GM19099 (cell line): ENCODE measurements around the gene TBC1D24.

Experiments
- POLR2A ChIP-seq: IDR thresholded peaks from 3 replicates; pipeline ENCODE4 v1.6.1; 2011; ENCODE audit warnings: low read depth; ENCODE audit not compliant: insufficient read length; ENCODE audit errors: extremely low read depth

Gene TBC1D24

DNA sequence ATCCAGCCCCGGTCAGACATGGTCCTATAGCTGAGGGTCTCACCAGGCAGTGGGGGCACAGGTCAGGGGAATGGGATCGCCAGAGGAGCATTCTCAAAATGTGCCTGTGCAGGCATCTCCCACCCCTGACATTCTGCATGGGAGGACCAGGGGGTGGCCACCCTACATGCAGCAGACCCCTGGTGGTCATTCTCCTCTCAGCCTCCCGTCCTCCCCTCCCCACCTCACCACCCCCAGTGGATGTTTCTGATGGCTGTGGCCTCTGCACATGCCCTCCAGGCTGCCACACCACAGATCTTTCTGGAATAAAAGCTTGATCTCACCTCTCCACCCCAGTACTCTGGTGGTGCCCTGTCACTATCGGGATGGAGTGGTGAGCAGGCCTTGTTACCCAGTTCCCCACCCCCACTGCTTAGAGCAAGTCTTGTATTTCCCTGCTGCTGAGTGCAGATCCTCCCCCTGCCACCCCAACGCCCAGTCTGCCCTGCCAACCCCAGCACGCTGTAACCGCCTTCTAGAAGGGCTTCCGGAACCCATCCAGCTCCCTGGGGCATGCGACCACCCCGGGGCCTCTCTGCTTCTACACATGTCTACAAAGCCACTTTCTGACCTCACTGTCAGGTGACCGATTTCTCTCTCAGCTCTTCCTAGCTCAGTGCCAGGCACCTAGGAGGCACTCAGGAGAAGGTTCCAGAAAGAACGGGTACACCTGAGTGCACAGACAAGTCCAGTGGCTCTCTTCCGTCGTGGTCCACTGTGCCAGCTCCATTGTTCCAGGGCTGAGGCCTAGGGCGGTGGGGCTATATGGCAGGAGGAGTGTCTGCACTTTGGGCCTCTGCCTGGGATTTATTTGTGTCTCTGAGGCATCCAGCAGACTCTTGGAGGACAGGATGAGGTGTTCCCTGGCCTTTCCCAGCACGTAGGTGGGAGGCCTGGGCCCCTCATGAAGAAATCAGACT lies 9.3 kb downstream of the TBC1D24 start:
- TF ChIP-seq POLR2A, result no peak

DNA sequence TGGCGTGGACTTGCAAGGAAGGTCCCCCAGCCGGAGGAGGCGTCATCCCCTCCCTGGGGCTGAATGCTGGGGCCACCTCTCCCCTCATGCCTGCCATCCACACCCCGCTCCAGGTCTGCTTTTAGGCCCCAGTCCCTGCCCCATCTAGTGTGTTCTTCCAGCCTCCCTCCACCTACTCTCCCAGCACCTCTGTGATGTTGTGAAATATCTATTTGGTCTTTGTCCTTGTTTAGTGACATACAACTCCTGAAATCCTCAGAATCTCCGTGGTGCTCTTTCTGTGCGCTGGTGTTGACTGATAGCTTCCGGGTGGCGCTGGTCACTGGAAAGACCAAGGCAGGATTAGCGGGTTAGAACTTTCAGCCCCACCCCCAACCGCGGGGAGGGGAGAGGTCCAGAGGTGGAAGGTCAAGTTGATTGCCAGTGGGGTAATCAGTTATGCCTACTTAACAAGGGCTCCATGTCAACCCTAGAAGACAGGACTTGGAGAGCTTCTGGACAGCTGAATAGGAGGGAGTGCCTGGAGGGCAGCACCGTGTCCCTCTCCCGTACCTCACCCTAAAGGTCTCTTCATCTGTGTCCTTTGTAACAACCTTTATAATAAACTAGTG lies 10.1 kb downstream of the TBC1D24 start:
- no peak for TF ChIP-seq POLR2A

DNA sequence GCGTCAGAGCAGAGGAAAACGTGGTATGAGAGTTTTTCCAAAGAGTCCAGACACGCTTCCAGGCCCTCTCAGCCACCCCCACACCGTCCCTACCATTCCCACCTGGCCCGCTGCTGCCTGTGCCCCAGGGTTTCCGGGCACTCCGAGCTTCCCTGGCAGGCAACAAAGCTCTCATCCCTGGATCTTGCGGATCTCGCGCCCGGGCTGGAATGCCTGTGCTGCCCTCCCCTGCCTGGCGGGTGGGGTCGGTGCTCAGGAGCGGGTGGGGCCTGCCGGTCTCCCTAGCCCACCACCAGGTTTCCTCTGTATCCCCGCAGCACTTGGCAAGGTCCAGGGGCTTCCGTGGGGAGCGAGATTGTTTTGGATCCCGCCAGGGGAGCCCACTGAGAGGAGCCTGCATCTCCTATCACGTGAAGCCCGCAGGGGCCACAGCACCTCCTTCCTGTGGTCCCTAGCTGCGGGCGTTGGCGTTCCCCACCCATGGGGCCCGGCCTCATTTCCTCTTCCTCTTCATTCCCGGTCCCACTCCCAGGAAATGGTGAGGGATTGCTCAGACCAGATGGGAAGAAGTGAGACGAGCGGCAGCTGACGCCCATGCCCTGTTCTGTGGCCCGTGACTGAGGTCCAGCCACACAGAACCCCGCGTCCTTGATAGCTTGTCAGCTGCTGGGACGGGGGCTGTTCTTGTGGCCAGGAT lies 11.0 kb downstream of the TBC1D24 start:
- no peak for TF ChIP-seq POLR2A

DNA sequence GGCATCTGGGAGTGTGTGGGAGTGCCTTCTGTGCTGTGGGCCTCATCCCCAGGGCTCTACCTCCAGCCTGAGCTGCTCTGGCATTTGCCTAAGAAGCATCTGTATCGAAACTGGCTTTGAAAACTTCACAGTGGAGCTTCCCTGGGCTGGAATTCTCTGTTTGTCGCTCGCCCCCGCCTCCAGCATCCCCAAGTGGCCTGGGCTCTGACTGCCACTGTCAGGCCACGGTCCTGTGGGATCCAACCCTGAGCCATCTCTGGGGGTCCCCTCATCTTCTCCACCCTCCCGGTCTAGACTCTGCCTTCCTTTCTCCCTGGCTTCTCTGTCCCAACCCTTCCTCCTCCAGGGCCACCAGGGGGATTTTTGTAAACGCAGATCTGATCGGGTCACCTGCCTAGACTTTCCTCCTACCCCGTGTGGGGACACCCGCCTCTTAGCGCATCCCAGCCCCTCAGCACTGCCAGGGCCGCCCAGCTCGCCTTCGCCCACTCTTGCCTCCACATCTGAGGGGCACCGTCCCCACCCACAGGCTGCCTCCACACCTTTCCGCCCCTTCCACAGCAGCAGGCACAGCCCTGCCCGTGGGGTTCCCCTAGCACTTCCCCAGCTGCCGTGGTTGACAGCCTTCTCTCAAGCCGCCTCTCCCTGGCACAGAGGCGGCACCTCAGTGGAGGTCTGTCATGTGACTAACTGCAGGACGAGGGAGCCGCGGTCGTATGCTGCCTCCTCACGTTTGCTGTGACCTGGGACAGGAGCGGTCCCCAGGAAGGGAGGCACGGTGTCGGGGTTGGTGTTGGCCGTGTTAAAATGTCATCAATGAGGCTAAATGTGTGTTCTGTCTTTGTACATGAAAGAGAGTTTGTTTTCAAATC lies 12.0 kb downstream of the TBC1D24 start:
- peak; percentile 30 for TF ChIP-seq POLR2A

DNA sequence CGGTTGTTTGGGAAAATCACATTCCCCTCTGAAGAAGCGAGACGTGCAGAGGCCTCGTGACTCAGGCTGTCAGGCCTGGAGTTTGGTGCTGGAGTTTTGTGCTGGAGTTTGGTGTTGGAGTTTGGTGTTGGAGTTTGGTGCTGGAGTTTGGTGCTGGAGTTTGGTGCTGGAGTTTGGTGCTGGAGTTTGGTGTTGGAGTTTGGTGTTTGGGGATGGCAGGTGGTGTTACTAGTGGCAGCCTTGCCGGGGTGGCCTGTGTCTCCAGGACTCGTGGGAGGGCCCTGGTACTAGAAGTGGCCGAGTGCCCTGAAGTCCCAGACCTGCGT lies 12.6 kb downstream of the TBC1D24 start:
- TF ChIP-seq POLR2A, result no peak

DNA sequence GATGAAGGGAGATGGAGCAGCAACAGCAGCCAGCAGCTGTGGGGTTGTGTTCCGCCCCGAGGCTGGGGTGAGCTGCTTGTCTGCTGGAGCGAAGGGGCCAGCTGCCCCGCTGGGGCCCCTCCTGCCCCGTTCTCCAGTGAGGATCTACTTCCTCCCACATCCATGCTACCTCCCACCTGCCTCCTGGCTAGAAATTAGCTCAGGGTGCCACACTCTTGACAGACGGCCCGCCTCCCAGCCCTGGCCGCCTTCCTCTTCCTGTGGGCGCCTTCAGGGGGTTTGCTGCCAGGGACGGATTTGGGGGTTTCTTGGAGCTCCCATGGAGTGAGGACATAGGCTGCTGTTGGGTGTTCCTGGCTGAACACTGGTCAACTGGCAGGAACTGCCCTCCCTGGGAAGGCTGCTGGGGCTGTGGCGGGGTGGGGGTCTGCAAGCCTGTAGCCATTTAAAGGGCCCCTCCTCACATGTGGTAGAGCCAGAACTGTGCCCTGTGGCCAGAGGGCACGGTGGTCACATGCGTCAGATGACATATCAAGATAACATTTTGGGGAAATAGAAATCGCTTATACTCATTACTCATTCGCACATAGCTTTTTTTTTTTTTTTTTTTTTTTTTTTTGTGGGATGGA lies 13.1 kb downstream of the TBC1D24 start:
- TF ChIP-seq POLR2A, result no peak

DNA sequence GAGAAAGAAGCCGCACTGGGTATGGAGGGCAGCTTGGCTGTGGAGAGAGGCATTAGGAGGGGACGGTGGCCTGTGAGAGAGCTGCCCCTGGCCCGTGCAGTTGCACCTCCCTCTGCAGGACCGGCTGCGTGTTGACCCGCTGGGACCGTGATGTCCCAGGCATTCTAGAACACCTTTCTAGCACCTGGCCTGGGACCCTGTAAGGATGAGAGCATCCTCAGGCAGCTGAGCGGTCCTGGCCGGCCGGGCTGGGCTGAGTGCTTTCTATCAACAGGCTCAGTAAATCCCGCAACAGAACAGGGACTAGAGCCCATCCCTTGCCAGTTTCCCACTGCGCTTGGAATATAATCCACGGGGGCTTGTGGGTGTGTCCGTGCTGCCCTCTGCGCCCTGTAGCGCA lies 14.7 kb downstream of the TBC1D24 start:
- no peak for TF ChIP-seq POLR2A

DNA sequence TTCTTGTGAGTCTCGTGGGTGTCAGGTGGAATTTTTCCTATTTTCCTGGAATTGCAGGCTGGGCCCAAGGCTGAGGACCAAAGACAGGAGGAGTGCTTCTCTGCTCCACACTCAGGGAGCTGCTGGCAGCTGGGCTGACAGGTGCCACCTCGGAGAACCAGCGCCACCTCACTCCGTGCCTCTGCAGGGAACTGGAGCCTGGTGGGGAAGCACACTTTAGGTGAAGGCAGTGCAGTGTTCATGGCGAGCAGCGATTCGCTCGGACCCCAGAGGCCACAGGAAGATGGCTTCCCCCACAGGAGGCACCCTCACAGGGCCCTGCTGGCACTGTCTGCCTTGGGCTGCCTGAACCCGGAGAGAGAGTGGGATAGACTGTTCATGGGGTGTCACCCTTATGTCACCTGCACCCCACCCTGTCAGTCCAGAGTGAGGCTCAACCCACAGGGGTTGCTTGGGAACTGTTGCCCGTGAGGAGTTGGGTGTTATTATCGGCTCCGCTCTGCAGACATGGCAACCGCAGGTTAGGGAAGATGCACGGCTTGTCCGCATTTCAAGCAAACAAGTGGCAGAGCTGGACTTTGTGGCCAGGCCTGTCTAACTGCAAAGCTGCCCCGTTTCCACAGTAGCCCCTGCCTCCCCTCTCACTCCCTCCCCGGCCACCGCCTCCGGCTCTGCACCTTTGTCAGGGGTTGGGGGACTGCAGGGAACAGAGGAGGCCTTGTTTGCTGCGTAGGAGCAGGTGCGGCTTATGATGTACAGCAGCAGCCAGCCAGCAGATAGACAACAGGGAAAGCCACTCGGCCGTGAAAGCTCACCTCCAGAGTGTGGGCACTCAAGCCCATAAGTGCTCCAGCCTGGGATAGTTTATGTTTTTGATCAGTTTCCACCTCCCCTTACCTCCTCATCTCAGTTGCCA lies 15.5 kb downstream of the TBC1D24 start:
- no peak for TF ChIP-seq POLR2A

DNA sequence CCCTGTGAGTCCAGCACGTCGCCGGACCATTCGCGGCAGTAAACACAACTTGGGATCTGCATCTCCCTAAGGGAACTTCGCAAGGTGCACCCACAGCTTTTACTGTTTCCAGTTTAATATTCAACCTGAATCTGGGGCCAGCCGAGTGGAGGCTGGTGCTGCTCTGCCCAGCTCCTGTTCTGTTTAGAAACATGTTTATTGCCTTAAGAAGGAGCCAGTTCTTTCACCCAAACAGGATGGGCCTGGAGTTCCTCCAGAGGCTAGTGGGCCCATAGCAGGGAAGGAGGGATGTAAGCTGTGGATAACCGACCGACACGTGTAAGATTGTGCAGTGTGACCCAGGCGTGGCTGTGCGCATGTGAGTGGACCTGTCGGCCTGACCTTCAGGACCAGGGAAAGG lies 17.4 kb downstream of the TBC1D24 start:
- TF ChIP-seq POLR2A, result no peak

DNA sequence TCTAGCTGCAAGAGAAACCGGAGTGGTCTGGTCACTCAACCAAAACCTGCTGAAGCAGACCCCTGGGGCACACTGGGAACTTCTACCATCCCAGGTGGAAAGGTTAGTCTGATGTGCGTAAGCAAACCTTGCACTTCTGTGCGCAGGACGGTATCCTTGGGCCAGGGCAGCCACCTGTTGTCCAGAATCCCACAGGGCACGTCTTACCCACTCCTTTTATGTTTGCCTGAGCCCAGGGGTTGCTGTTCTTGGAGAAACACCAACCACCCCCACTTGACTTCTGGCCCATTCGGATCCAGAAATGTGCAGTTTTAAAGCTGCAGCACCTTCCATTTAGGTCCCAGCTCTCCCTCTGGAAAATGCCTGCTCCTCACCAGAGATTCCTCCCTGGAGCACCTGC lies 18.7 kb downstream of the TBC1D24 start:
- TF ChIP-seq POLR2A, result no peak

DNA sequence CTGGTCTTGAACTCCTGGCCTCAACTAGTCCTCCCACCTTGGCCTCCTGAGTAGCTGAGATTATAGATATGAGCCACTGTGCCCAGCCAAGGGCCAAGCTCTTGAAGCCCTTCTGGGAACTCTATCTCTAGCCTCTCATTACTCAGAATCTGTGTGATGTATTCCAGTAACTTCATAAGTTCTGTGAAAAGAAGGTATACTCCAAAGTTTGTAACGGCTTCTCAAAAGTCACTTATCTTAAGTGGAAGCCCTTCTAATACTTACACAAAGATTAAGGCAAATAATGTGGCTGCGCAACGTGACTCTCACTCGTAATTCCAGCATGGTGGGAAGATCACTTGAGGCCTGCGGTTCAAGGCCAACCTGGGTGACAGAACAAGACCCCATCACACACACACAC lies 19.7 kb downstream of the TBC1D24 start:
- TF ChIP-seq POLR2A, result no peak

DNA sequence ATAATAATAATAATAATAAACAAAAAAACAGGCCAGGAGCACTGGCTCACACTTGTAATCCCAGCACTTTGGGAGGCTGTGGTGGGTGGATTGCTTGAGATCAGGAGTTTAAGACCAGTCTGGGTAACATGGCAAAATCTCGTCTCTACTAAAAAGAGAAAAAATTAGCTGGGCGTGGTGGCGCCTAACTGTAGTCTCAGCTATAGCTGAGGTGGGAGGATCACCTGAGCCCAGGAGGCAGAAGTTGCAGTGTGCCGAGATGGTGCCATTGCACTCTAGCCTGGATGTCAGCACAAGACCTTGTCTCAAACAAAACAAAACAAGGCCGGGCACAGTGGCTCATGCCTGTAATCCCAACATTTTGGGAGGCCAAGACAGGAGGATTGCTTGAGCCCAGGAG lies 20.1 kb downstream of the TBC1D24 start:
- no peak for TF ChIP-seq POLR2A
